ENCODE results near the gene BATF3. TPM values are rescaled to one million over a fixed set of nuclear protein-coding genes. Genes with fewer than 3 reads are reported as not detected.
A peak's percentile ranks its signal among the peaks of the same experiment; 100 is the strongest.
"Not testable (repeated sequence)": the region's sequence is repeated elsewhere in the genome, so short reads cannot be mapped to it uniquely, and the experiment has no call there.

The BATF3 gene
- 1 to 10 TPM; 2.0 to 4.0 (median 2.2) TPM for polyA plus RNA-seq (ENCODE audit: insufficient read depth in 1 of 5, insufficient read length in 5 of 5, low replicate concordance in 1 of 5)
- long read RNA-seq, donor 1 = 0 reads
- long read RNA-seq, donor 2, partial matches to known transcripts = 0 of 2 reads
- long read RNA-seq, donor 2, other reads (novel, unspliced or antisense) = 0 of 2 reads
- long read RNA-seq, donor 3, partial matches to known transcripts = 0 of 3 reads
- long read RNA-seq, donor 3, other reads (novel, unspliced or antisense) = 0 of 3 reads
- long read RNA-seq, donor 4 = 0 reads
- long read RNA-seq, donor 5, partial matches to known transcripts = 0 of 3 reads
- long read RNA-seq, donor 5, other reads (novel, unspliced or antisense) = 0 of 3 reads
- long read RNA-seq, donor 6 = 0 reads
- long read RNA-seq, donor 7, partial matches to known transcripts = 0 of 4 reads
- long read RNA-seq, donor 7, other reads (novel, unspliced or antisense) = 0 of 4 reads
- long read RNA-seq, donor 8 = 0 reads

- peak; percentile 24 to 37 for DNase-seq
Measured at GRCh38 chr1:212699625-212700222, at the start of gene BATF3. Gene BATF3, minus strand, starts transcription at chr1:212699840. Its CDS starts 78 bp downstream, at chr1:212699762.

- no peak for DNase-seq
Measured at GRCh38 chr1:212746546-212746945, 46.9 kb upstream of the BATF3 start.

- no peak for DNase-seq
Measured at GRCh38 chr1:212745303-212745702, 45.7 kb upstream of the BATF3 start.

- no peak for DNase-seq
Measured at GRCh38 chr1:212743901-212744475, 44.3 kb upstream of the BATF3 start.

- no peak for DNase-seq
Measured at GRCh38 chr1:212738330-212738729, 38.7 kb upstream of the BATF3 start.

- DNase-seq = no peak
Measured at GRCh38 chr1:212737559-212737958, 37.9 kb upstream of the BATF3 start.

- no peak for DNase-seq
Measured at GRCh38 chr1:212733109-212733508, 33.5 kb upstream of the BATF3 start.

GRCh38 chr1:212731630-212732029 lies 32.0 kb upstream of the BATF3 start:
- DNase-seq = no peak

- no peak for DNase-seq
Measured at GRCh38 chr1:212728606-212729005, 29.0 kb upstream of the BATF3 start.

- DNase-seq = no peak
Measured at GRCh38 chr1:212727386-212728181, 27.9 kb upstream of the BATF3 start.

GRCh38 chr1:212724679-212725078 lies 25.0 kb upstream of the BATF3 start:
- DNase-seq = not testable (repeated sequence)

GRCh38 chr1:212722270-212722957 lies 22.8 kb upstream of the BATF3 start:
- no peak for DNase-seq

GRCh38 chr1:212721388-212722247 lies 22.0 kb upstream of the BATF3 start:
- DNase-seq = no peak

GRCh38 chr1:212719633-212720032 lies 20.0 kb upstream of the BATF3 start:
- no peak for DNase-seq

- DNase-seq = peak; percentile 10 to 20
Measured at GRCh38 chr1:212718499-212718898, 18.9 kb upstream of the BATF3 start.

- DNase-seq = no peak
Measured at GRCh38 chr1:212716161-212716560, 16.5 kb upstream of the BATF3 start.

- DNase-seq = no peak
Measured at GRCh38 chr1:212713465-212714136, 14.0 kb upstream of the BATF3 start.

GRCh38 chr1:212712451-212713303 lies 13.0 kb upstream of the BATF3 start:
- DNase-seq = no peak

- DNase-seq = not testable (repeated sequence)
Measured at GRCh38 chr1:212711974-212712373, 12.3 kb upstream of the BATF3 start.

Measured in right lung (tissue), 10 donors.